ENCODE data around the gene AUTS2.

The AUTS2 gene

DNA sequence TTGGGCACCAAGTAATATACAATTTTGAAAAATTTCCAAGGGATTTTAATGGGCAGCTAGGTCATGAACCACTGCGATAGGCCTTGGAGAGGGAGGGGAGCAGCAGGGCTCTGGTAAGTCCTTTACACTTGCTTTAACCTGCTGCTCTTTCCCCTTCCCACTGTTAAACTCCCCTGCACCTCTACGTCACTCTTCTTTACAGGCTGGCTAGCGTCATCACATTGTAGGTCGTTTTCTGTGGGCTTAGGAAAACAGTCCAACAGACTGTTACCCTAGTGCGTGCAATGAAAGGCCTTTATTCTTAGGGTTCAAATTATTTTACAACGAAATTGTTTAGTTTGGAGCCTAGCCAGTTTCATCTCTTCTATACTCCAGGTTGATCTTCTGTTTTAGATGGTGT is 235.7 kb downstream of the AUTS2 start:
- TF ChIP-seq, protein P1, sequence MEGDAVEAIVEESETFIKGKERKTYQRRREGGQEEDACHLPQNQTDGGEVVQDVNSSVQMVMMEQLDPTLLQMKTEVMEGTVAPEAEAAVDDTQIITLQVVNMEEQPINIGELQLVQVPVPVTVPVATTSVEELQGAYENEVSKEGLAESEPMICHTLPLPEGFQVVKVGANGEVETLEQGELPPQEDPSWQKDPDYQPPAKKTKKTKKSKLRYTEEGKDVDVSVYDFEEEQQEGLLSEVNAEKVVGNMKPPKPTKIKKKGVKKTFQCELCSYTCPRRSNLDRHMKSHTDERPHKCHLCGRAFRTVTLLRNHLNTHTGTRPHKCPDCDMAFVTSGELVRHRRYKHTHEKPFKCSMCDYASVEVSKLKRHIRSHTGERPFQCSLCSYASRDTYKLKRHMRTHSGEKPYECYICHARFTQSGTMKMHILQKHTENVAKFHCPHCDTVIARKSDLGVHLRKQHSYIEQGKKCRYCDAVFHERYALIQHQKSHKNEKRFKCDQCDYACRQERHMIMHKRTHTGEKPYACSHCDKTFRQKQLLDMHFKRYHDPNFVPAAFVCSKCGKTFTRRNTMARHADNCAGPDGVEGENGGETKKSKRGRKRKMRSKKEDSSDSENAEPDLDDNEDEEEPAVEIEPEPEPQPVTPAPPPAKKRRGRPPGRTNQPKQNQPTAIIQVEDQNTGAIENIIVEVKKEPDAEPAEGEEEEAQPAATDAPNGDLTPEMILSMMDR (IDR thresholded peaks at IDR 0.05; ENCODE audit: control insufficient read depth, extremely low read depth, insufficient read depth) = no peak
- DNase-seq (ENCODE audit: low read depth) = no peak
- H3K4me3 ChIP-seq (ENCODE audit: low read depth, low read length) = no peak overlapping the region

DNA sequence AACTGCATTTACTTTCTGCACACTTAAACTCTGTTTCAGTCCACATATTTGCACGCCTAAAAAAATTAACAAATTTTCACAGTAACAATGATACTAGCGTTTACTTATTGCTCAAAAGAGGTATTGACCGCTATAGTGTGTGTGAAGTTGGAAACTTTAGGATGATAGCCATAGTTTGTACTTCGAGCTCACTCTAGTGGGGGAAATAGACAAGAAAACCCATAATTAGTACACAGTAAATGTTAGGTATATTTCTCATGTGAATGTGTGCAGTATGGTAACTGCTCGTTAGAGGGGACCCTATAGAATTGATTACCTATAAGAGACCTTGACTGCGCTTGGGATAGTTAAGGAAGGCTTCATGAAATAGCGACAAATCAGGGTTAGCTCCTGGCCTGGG is 238.4 kb downstream of the AUTS2 start:
- DNase-seq (ENCODE audit: low read depth) = no peak
- no peak overlapping the region for H3K4me3 ChIP-seq (ENCODE audit: low read depth, low read length)
- TF ChIP-seq, protein P1 (IDR thresholded peaks at IDR 0.05; ENCODE audit: control insufficient read depth, extremely low read depth, insufficient read depth) = peak; percentile 46

DNA sequence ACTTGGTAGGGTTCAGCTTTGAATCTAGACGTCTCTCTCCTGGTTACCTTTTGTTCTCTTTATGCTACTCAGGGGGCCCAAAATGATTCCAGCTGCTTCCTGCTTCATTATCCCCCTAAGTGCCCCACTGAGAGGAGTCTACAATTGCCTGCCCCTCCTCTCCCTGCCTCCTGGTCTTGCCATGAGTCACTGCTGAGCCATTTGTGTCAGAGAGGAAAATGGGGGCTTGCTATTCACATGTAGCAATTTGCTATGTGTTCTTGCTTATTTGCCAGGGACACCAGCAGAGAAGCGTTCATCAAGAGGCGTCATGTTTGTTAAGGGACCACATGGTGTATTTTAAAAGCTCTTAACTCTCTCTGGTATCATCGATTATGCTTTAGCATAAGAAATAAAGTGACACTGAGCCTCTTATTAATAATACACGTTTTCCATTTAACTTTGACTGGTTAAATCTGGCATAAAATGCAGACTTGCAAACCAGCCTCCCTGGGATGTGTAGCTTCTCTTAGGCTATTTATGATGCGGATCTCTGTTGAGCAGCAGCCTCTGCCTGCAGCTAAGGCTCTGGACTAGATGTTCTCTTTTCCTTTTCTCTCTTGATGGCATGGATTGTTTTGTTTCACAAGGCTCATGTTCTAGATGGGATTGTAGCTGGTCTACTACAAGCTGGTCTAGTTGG is 239.3 kb downstream of the AUTS2 start:
- no peak for DNase-seq (ENCODE audit: low read depth)
- H3K4me3 ChIP-seq (ENCODE audit: low read depth, low read length) = no peak overlapping the region
- TF ChIP-seq, protein P1 (IDR thresholded peaks at IDR 0.05; ENCODE audit: control insufficient read depth, extremely low read depth, insufficient read depth) = no peak

DNA sequence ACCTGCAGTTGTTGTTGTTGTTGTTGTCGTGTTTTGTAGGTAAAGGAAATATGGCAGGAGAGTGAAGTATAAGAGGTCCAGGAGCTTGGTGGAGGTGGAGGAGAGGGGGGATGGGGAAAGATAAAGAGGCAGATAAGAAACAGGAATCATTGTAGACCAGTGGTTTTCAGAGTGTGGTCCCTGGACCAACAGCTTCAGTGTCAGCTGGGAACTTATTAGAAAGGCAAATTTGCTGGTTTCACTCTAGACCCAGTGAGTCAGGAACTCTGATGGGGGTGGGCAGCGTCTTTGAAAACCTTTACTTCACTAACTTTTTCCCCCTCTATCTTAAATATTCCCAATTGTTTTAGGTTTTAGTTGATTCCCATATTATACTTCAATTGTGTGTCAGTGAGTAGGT is 241.5 kb downstream of the AUTS2 start:
- DNase-seq (ENCODE audit: low read depth) = no peak
- TF ChIP-seq, protein P1 (IDR thresholded peaks at IDR 0.05; ENCODE audit: control insufficient read depth, extremely low read depth, insufficient read depth) = no peak

DNA sequence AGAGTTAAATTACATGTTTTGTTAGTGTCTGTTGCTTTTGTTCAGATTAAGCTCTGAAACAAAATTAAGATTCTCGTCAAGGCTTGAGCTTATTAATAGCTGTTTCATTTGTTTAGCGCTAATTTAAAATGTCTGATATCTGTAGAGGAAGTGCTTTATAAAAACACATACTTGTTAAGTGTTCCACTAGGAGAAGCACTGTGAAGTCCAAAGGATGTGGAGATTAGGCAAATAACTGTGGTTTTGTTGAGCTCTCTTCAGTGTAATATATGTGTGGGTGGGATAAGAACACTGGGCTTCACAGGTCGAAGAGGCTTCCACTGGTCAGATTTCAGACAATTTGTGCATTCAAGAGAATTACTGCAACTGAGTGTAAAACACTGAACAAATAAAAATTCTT is 242.0 kb downstream of the AUTS2 start:
- no peak overlapping the region for H3K4me3 ChIP-seq (ENCODE audit: low read depth, low read length)
- TF ChIP-seq, protein P1 (IDR thresholded peaks at IDR 0.05; ENCODE audit: control insufficient read depth, extremely low read depth, insufficient read depth) = no peak
- no peak for DNase-seq (ENCODE audit: low read depth)

More for the DNA sequence above, 241.5 kb downstream of the AUTS2 start:
- H3K4me3 ChIP-seq (ENCODE audit: low read depth, low read length) = no peak overlapping the region

DNA sequence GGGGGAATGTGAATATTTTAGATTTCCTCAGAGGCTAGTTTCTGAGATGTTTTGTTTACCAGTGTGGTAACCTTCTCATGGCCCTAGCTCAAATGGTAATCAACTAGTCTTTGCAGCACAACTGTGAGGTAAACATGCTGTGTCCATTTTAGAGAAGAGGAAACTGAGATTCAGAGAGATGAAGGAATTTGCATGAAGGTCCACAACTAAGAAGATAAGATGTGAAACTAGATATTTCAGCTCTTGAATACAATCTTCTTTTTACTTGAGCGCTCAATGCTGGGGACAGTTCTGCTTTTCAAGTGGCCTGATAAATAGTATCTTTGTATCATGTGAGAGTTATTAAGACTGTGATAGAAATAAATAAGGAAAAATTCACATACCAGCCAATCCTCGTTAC is 245.4 kb downstream of the AUTS2 start:
- DNase-seq (ENCODE audit: low read depth) = no peak
- no peak overlapping the region for H3K4me3 ChIP-seq (ENCODE audit: low read depth, low read length)
- TF ChIP-seq, protein P1 (IDR thresholded peaks at IDR 0.05; ENCODE audit: control insufficient read depth, extremely low read depth, insufficient read depth) = no peak

DNA sequence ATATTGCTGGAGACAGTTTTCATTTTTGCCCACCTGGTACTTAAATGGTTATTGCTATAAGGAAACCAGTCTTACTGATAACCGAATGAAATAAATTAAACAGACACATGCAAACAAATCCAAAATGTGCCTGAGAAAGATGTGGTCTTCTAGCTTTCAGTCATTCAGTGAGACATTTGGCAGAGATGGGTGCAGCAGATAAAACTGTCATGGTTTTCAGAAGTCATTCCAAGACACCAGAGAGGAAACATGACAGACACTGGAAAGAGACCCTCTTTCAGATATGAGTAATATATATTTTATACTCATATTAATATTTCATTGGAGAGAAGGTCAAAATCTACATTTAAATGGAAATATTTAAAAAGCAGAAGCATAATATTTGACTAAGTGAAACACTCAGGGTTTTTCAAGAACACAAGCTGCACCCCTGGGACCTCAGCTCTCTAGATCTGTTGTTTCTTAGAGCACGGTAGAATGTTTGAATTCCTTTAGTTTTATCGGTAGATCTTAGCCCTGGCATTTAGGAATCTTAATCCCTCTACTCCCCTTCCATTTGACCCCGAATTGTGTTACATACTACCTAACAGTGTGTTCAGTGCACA is 246.1 kb downstream of the AUTS2 start:
- TF ChIP-seq, protein P1 (IDR thresholded peaks at IDR 0.05; ENCODE audit: control insufficient read depth, extremely low read depth, insufficient read depth) = no peak
- no peak overlapping the region for H3K4me3 ChIP-seq (ENCODE audit: low read depth, low read length)
- no peak for DNase-seq (ENCODE audit: low read depth)

Data from LNCaP clone FGC (cell line).